Trophoblast cell (in vitro differentiated cells and primary cell): ENCODE measurements around the gene TSC22D3.
"Not testable (repeated sequence)": the region's sequence is repeated elsewhere in the genome, so short reads cannot be mapped to it uniquely, and the experiment has no call there.

ENCODE experiments used
- DNase-seq, 2 donors: peaks; one replicate each; pipeline ENCODE4 v3.0.0-alpha.2; 2016
- H2AFZ ChIP-seq: 2 replicates; pipeline ENCODE4 v1.6.1; 2013; ENCODE audit warnings: low read length, moderate library complexity, mild to moderate bottlenecking; ENCODE audit not compliant: insufficient read depth, poor library complexity
- H2AK5ac ChIP-seq: 2 replicates; pipeline ENCODE4 v1.6.1; 2013; ENCODE audit warnings: mild to moderate bottlenecking, low read length
- H2BK120ac ChIP-seq: 2 replicates; pipeline ENCODE4 v1.6.1; 2013; ENCODE audit warnings: low read length, mild to moderate bottlenecking, moderate library complexity; ENCODE audit not compliant: insufficient read depth, poor library complexity
- H2BK12ac ChIP-seq: 2 replicates; pipeline ENCODE4 v1.6.1; 2013; ENCODE audit warnings: mild to moderate bottlenecking, low read length, moderate library complexity
- H2BK5ac ChIP-seq: 2 replicates; pipeline ENCODE4 v1.6.1; 2013; ENCODE audit warnings: low read length, low read depth, moderate library complexity, mild to moderate bottlenecking; ENCODE audit not compliant: poor library complexity
- H3K14ac ChIP-seq: 2 replicates; pipeline ENCODE4 v1.6.1; 2013; ENCODE audit warnings: mild to moderate bottlenecking, low read length
- H3K18ac ChIP-seq: 2 replicates; pipeline ENCODE4 v1.6.1; 2013; ENCODE audit warnings: mild to moderate bottlenecking, low read length
- H3K23ac ChIP-seq: 2 replicates; pipeline ENCODE4 v1.6.1; 2013; ENCODE audit warnings: low read length
- H3K27ac ChIP-seq: 2 replicates; pipeline ENCODE4 v1.5.1; 2013; ENCODE audit warnings: low read depth, mild to moderate bottlenecking, inconsistent platforms, low read length, moderate library complexity
- H3K27me3 ChIP-seq: 2 replicates; pipeline ENCODE4 v1.6.1; 2013; ENCODE audit warnings: inconsistent platforms, mild to moderate bottlenecking, low read length, moderate library complexity; ENCODE audit not compliant: insufficient read depth
- H3K36me3 ChIP-seq, 2 experiments: 1 replicate in 1 of 2; 2 replicates in 1 of 2; pipeline ENCODE4 v1.6.1; 2013; ENCODE audit warnings: low read length in 2 of 2, mild to moderate bottlenecking in 2 of 2, moderate library complexity in 1 of 2; ENCODE audit not compliant: insufficient read depth in 2 of 2, control insufficient read depth in 1 of 2
- H3K4ac ChIP-seq: 2 replicates; pipeline ENCODE4 v1.6.1; 2013; ENCODE audit warnings: low read depth, mild to moderate bottlenecking, low read length, moderate library complexity
- H3K4me1 ChIP-seq, 2 experiments: 1 replicate in 1 of 2; 2 replicates in 1 of 2; pipeline ENCODE4 v1.6.1; 2013; ENCODE audit warnings: low read length in 2 of 2, mild to moderate bottlenecking in 2 of 2, moderate library complexity in 1 of 2; ENCODE audit not compliant: insufficient read depth in 2 of 2, control insufficient read depth in 1 of 2
- H3K4me2 ChIP-seq: 2 replicates; pipeline ENCODE4 v1.6.1; 2013; ENCODE audit warnings: inconsistent platforms, mild to moderate bottlenecking, low read length, moderate library complexity
- H3K4me3 ChIP-seq: 2 replicates; pipeline ENCODE4 v1.5.1; 2013; ENCODE audit warnings: mild to moderate bottlenecking, low read depth, low read length, inconsistent platforms
- H3K79me1 ChIP-seq: one replicate; pipeline ENCODE4 v1.6.1; 2013; ENCODE audit warnings: low read length
- H3K79me2 ChIP-seq: 2 replicates; pipeline ENCODE4 v1.6.1; 2013; ENCODE audit warnings: low read length, mild to moderate bottlenecking; ENCODE audit not compliant: control insufficient read depth, insufficient read depth, poor library complexity
- H3K9ac ChIP-seq: 2 replicates; pipeline ENCODE4 v1.6.1; 2013; ENCODE audit warnings: mild to moderate bottlenecking, low read length
- H3K9me3 ChIP-seq: 2 replicates; pipeline ENCODE4 v1.6.1; 2013; ENCODE audit warnings: low read depth, mild to moderate bottlenecking, control low read depth, inconsistent platforms, low read length; ENCODE audit not compliant: insufficient read depth
- H4K12ac ChIP-seq: 2 replicates; pipeline ENCODE4 v1.6.1; 2013; ENCODE audit warnings: low read depth, mild to moderate bottlenecking, low read length, moderate library complexity
- H4K8ac ChIP-seq: 2 replicates; pipeline ENCODE4 v1.6.1; 2013; ENCODE audit warnings: low read depth, mild to moderate bottlenecking, low read length, moderate library complexity
- H4K91ac ChIP-seq: one replicate; pipeline ENCODE4 v1.6.1; 2013; ENCODE audit warnings: low read depth, mild to moderate bottlenecking, low read length, moderate library complexity
- WGBS: extraction: QIAGEN DNeasy Blood & Tissue Kit; methylation state at CpG from one replicate; pipeline ENCODE4 v1.1.7; 2013; ENCODE audit warnings: missing lambda C conversion rate; ENCODE audit not compliant: insufficient read length, insufficient coverage; ENCODE audit errors: extremely low coverage; 5-methylcytosine and 5-hydroxymethylcytosine counted together

The TSC22D3 gene

GRCh38 chrX:107672955-107673378, 102.6 kb downstream of the TSC22D3 start:
- no peak overlapping the region for H2BK120ac ChIP-seq
- no peak overlapping the region for H4K12ac ChIP-seq
- H3K9me3 ChIP-seq: no peaks in the 10 kb centered on the region
- no peak overlapping the region for H3K27ac ChIP-seq
- no peaks in the 10 kb centered on the region for H3K79me1 ChIP-seq
- H4K8ac ChIP-seq: peak overlapping the region; percentile 16
- no peak overlapping the region for H3K18ac ChIP-seq
- H2AK5ac ChIP-seq: no peak overlapping the region
- no peak overlapping the region for H3K23ac ChIP-seq
- no peak overlapping the region for H3K9ac ChIP-seq
- H3K14ac ChIP-seq: no peak overlapping the region
- no peak overlapping the region for H3K4ac ChIP-seq
- H3K4me3 ChIP-seq: no peak overlapping the region
- no CpG with 5 or more reads among the region's 9 CpGs for WGBS
- no peaks in the 10 kb centered on the region for H3K36me3 ChIP-seq
- no peak overlapping the region for H2BK5ac ChIP-seq
- DNase-seq: peak in 1 of 2 donors; percentile 65
- H2AFZ ChIP-seq: no peak overlapping the region
- no peaks in the 10 kb centered on the region for H3K4me1 ChIP-seq
- no peak overlapping the region for H2BK12ac ChIP-seq
- peak overlapping the region; percentile 34 for H3K4me2 ChIP-seq
- H4K91ac ChIP-seq: no peak overlapping the region
- no peaks in the 10 kb centered on the region for H3K27me3 ChIP-seq
- H3K79me2 ChIP-seq: no peaks in the 10 kb centered on the region

DNA sequence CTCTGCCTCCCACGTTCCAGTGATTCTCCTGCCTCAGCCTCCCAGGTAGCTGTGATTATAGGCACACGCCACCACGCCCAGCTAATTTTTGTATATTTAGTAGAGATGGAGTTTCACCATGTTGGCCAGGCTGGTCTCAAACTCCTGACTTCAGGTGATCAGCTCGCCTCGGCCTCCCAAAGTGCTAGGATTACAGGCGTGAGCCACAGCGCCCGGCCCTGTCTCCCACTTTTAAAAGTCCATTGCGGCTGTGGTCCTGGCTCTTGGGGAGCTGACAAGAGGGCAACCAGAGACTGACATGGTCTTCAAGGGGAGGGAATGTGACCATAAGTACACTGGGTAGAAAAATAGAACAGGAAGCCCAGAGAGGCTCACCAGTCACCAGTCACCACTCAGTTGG, 104.3 kb downstream of the TSC22D3 start:
- not testable (repeated sequence) for H3K9me3 ChIP-seq, H3K14ac ChIP-seq, H4K91ac ChIP-seq, H3K27ac ChIP-seq, H3K4ac ChIP-seq, H3K36me3 ChIP-seq, H4K12ac ChIP-seq, H4K8ac ChIP-seq, H2BK5ac ChIP-seq, H3K9ac ChIP-seq, H3K23ac ChIP-seq, H3K79me2 ChIP-seq, H3K27me3 ChIP-seq, H3K4me3 ChIP-seq, H3K4me2 ChIP-seq, H2AK5ac ChIP-seq, H3K18ac ChIP-seq, DNase-seq, H2AFZ ChIP-seq, H2BK120ac ChIP-seq, H3K4me1 ChIP-seq, H3K79me1 ChIP-seq, H2BK12ac ChIP-seq
- no CpG with 5 or more reads among the region's 9 CpGs for WGBS

- Histone ChIP-seq H3K27ac (no peak overlapping the region), H4K12ac (no peak overlapping the region), H3K79me2 (no peaks in the 10 kb centered on the region), H2BK12ac (no peak overlapping the region), H4K91ac (no peak overlapping the region), H3K14ac (no peak overlapping the region), H3K4me2 (no peak overlapping the region), H2BK5ac (no peak overlapping the region), H2AFZ (no peak overlapping the region), H3K79me1 (no peaks in the 10 kb centered on the region), H3K4me1 (no peaks in the 10 kb centered on the region), H3K9me3 (no peaks in the 10 kb centered on the region), H3K18ac (no peak overlapping the region), H3K27me3 (no peaks in the 10 kb centered on the region), H3K23ac (no peak overlapping the region), H4K8ac (no peak overlapping the region), H3K36me3 (no peaks in the 10 kb centered on the region), H3K4me3 (no peak overlapping the region), H2BK120ac (no peak overlapping the region), H3K4ac (no peak overlapping the region), H2AK5ac (no peak overlapping the region), H3K9ac (no peak overlapping the region)
- DNase-seq: no peak
- no CpG with 5 or more reads among the region's 5 CpGs for WGBS
Measured at GRCh38 chrX:107669885-107670628, 105.5 kb downstream of the TSC22D3 start.

- Histone ChIP-seq H3K9me3 (no peaks in the 10 kb centered on the region), H4K8ac (no peak overlapping the region), H3K36me3 (no peaks in the 10 kb centered on the region), H3K9ac (no peak overlapping the region), H3K79me1 (no peaks in the 10 kb centered on the region), H3K14ac (no peak overlapping the region), H2BK12ac (no peak overlapping the region), H2AFZ (no peak overlapping the region), H3K4me2 (no peak overlapping the region), H2AK5ac (no peak overlapping the region), H2BK5ac (no peak overlapping the region), H3K4ac (no peak overlapping the region), H3K4me3 (no peak overlapping the region), H3K18ac (no peak overlapping the region), H3K27me3 (no peaks in the 10 kb centered on the region), H3K79me2 (no peaks in the 10 kb centered on the region), H4K12ac (no peak overlapping the region), H3K23ac (no peak overlapping the region), H4K91ac (no peak overlapping the region), H3K4me1 (no peaks in the 10 kb centered on the region), H3K27ac (no peak overlapping the region), H2BK120ac (no peak overlapping the region)
- DNase-seq: no peak
- WGBS: no CpG with 5 or more reads among the region's 4 CpGs
Measured at GRCh38 chrX:107669261-107669660, 106.3 kb downstream of the TSC22D3 start.
